HG02870 (cell line): ENCODE measurements around the gene GNAS.
"Not testable (repeated sequence)": the region's sequence is repeated elsewhere in the genome, so short reads cannot be mapped to it uniquely, and the experiment has no call there.

Experiments used
- ATAC-seq: cut with Tn5 transposase; IDR thresholded peaks from one replicate; pipeline ENCODE4 v1.9.1; 2021; ENCODE audit warnings: mild to moderate bottlenecking, moderate library complexity; ENCODE audit not compliant: unreplicated experiment

GNAS gene

DNA sequence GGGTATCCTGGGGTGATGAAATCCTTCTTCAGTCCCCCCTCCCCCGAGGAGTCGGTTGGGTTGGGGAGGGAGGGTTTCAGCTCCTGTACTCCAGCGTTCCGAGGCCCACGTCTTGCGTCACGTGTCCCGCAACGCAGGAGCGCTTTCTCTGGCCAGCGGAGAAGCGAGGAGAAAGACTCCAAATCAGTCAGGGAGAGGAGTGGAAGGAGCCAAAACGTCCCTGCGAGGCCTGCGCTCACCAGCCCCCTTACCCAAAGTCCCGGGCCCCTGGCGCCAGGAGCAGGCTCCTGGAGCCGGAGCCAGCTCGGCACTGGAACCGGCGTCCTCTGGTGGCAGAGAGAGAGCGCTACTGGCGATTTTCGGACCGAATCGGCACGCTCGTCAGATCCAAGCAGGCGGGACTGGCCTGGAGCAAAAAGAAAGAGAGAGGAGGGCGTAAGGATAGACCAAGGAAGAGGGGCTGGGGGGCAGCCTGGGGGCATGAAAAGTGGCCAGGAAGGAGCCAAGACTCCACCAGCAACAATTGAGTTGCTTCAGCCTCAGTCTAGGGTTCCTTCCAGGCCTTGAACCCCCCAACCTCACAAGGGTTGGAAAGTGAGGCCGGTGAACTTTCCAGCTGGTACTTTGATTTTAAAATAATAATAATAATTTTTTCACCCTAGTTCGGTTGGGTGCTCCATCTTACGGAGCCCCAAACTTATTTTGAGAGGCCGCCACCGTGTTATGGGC, at the start of gene GNAS:
Gene GNAS, plus strand, starts transcription at position 174 of the 729 bp plus-strand sequence.
- ATAC-seq = no peak

DNA sequence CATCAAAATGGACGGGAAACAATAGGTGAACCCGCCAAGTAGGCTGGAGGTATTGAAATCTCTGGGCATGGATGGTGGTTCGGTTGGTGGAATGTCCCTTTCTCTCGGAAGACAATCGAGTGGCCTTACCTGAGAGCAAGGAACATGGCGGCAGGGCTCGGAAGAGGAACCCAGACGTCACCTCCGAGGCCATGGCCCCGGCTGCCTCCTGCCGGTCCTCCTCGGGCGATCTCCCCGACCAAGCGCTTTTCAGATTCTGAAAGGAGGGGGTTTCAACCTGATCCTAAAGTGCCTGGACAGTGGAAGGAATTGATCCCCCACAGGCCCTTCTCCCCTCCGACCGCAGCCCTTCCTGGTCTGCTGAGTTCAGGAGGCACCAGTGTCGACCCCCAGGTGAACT, 49.0 kb upstream of the GNAS start:
- ATAC-seq = no peak

DNA sequence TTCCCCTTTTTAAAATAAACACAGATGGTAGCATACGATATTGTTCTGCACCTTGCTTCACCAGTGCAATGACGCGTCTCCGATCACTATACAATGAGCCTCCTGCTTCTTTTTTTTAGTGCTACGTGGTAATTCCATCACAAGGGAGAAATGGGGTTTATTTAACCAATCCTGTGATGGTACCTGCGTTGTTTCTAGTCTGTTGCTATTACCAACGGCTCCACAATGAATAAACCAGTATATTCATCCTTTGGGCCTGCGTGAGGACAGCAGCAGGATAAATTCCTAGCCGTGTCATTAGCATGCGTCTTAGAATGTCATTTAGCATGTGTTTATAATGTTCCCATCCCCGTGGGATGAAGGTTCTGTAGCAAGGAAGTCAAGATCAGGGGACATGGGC, 44.7 kb upstream of the GNAS start:
- no peak for ATAC-seq

DNA sequence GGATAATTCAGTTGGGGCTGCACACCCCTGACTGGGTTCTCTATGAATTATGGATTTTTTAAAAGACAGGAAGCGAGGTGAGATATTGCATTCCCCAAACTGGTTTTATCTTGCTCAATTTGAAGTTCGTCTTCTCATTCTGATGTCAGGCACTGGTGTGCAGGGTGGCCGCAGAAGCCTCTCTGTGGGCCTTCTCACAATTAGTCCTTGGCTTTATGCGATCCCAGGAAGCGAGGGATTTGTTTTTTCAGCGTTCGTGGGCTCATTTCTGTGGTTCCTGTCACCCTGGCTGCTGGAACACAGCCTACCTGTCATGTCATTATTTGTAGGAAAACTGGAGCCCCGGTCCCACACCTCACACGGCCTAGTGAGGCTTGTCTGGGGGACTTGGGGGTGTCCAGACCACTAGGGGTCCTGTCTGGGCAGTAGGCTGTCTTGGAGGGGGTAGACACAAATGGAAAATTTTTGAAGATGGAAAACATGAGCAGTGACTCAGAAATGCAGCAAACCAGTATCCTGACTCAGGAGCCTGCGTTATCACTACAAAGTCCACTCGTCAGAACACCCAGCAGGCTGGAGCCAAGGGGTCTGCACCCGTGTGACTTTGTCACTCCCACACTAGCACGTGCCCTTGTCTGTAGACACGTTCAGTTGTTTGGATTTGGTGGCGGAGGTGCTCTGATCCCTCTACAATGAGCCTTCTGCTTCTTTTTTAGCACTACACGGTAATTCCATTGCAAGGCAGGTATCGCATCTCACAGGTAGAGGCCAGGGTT, 44.1 kb upstream of the GNAS start:
- no peak for ATAC-seq

DNA sequence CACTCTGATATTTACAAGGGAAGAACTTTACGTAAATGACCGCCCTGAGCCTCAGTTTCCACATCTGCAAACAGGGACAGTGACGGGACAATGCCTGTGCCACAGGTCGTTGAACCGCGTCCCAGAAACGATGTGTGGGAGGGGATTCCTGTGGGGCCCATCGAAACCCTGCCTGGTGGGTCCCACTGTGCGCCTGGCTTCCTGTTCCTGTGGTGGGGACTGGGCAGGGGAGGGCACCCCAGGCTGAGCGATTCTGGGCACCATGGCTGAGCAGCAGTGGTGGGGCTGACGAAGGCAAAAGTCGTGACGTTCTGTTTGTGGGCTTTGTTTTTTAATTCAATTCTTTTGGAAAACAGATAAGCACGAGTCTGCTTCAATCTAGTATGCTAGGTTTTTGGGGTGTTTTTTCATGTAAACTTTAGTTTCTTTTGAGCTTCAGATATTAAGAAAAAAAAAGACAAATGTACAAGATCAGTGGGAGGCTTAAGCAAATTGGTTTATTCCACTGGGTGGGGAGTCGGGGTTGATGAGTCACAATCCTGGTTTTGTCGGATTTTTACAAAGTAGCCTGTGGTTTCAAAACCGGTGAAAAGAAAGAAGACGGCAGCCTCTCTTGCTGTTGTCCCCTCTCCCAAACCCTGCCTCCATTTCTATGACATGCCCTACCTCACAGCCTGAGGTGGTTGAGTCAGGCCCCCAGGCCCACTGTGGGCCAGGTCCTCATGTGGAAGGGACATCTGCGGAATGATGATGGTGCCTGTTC, 42.2 kb upstream of the GNAS start:
- ATAC-seq = no peak

DNA sequence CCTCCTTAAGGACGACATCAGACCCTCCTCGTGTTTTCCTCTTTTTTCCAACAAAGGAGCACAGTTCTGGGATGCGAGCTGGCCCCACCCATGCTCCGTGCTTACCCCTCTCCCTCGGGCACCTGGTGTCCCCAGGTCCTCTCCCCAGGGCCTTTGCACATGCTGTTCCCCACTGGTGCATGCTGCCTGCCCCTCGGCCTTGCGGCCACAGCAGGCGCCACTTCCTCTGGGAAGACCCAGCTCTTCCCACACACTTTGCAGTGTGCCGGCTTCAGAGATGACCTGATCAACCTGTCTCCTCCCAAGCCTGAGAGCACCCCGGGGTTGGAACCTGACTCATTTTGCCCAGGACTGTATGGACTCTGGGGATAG, 41.7 kb upstream of the GNAS start:
- ATAC-seq = no peak

DNA sequence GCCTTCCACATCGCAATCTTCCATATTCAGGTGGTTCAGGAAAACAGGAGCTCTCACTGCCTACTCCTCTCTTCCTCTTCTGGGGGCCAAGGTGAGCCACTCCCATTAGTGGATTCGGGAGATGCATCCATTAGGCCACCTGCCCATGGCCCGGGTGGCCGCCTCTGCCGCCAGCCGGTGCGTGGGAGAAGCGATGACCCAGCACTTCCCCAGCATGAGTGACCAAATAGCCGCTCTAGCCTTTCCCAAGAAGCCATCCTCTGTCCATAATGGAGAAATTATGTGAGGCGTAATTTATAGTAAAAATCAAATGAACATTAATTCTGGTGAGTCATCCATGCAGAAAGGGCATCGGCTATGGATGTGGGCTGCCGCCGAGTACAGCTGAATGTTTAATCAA, 41.2 kb upstream of the GNAS start:
- no peak for ATAC-seq

DNA sequence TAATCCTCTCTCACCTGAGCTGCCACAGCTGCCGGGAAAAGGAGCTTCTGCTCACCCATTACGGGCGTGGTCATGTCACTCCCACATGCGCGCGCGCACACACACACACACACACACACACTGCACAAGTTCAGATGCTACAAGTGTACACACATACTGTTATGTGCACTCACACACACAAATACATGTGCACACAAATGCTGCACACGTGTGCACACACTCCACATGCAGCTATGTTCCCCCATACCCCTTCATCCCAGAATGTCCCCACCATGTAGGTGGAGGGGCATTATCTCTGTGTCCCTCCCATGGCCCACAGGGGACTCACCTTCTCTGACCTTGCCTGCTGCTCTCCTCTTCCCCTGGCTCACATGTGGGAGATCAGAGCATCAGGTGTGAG, 39.1 kb upstream of the GNAS start:
- ATAC-seq = no peak

DNA sequence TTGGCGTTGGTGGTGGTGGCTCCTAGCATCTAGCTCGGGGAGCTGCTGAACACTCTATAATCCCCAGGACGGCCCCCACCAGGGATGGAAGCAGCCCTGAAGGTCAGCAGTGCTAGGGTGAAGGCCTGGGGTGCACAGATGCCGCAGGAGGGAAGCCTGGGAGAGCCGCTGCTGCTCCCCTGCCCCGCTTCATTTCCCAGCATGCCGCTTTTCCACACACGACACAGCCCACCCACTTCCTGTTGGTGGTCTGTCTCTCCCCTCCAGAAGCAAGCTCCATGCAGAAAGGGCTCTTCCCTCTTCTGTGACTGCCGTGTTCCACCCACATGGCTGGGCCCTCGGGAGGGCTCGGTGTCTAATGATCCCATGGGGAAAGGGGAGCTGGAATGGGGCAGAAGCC, 37.1 kb upstream of the GNAS start:
- ATAC-seq = no peak

DNA sequence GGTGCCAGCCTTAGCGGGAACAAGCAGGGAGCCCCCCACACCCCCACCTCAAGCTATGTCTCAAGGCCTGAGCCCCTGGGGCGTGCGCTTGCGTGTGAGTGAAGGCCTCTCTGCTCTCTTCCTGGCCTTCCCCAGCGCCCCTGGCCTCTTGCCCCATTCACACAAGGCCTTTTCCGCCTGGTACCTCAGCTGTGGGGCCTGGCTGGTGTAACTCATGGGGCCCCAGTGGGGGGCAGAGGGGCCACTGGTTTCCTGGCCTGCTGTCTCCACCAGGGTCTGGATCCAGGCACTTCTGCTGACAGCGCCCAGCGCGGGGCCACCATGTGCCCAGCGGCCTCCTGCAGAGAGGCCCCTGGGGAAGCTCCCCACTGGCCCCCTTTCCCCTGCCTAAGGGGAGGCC, 36.5 kb upstream of the GNAS start:
- ATAC-seq = no peak

DNA sequence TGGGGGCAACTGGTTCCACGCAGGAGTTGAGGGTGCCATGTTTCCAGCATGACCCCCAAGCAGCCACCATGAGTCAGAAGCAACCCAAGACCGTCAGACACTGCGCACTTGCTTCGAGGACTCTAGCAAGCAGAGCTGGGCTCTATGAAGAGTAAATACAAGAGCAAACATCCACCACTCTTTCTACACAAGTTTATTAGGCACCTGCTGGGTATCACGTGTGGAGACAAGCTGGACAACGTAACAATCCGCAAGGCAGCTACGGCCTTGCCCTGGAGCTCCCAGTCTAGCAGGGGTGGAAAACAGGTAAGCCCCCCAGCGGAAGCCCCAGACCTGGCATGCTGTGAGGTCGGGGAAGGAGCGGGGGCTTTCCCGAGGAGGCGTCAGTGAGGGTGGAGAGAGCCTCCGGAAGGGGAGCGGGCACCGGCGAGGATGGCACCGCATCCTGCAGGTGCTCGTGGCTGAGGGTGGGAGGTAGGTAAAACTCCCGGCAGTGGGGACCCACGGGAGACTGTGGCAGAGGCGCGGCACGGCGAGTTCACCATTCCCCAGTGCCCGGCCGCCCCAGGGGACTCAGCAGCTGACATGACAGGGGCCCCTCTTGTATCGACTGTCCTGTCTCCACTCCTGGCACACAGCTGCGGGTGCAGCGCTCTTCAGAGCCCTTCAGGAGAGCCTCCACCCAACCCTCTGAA, 35.4 kb upstream of the GNAS start:
- no peak for ATAC-seq

DNA sequence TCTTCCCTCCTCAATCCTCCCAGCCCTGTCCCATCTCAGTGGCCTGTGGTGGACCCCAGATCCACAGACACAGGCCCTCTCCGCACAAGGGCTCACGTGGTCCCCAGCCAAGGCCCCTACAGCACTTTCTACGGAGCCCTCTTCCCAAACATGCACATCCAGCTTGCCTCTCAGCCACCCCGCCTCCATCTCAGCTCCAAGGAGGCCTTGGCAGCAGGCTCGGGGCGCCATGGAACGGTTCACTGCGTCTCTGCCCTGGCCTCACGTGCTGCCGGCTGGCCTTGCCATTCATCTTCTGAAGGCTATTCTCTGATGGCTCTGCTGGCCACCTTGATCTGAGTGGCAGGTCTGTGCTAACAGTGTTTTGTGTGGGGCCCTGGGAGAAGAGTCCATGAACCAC, 34.8 kb upstream of the GNAS start:
- ATAC-seq = no peak

DNA sequence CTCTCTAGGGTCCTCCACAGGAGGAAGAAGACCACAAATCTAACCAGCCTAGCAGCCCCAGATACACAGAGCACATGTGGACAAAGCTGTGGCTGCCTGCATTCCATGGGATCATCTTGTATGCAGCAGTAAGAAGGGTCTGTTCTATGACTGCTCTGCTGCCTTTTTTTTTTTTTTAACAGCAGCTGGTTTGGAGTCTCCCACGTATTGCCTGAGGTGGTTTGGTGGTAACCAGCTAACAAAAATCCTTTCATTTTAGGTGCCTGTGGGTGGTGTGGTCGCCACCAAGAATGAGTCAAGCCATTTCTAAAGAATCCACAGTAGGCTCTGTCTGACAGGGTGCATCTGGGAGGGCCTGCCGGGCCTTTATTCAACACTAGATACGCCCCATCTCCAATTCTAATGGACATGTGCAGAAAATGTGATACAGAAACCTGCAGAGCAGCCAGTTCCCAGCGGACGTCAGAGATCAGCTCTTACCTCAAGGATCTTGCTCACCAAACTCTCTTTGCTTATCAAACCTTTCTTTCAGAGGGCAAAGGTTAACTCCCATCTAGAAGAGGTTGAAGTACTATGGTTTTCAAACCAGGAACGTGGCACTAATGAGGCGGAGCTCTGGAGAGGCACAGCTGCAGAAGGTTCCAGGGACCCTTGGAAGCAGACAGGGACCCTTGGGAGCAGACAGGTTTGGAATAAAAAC, 33.8 kb upstream of the GNAS start:
- ATAC-seq = no peak

DNA sequence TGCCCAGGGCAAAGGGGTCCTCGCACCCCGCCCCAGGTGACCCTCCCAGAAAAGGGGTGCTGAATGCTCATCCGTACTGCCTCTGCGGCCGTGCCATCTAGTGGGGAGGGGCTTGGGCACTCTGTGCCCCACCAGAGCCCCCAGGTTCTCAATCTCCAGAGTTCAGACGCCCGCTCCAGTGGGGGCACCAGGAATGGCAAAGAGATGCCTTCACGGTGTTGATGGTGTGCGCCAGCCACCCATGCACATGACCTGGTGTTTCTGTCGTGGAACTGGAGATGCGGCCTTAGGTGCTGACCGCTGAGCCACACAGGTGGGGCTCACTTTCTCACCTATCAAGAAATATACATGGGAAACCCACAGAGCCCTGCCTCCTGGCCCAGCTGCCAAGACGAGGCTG, 32.6 kb upstream of the GNAS start:
- ATAC-seq = no peak

DNA sequence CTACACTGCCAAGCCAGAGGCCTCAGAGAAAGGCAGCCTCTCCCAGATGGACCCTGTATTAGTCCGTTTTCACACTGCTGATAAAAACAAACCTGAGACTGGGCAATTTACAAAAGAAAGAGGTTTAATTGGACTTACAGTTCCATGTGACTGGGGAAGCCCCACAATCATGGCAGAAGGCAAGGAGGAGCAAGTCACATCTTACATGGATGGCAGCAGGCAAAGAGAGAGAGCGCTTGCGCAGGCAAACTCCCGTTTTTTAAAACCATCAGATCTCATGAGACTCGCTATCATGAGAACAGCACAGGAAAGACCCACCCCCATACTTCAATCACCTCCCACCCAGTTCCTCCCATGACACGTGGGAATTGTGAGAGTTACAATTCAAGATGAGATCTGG, 32.0 kb upstream of the GNAS start:
- ATAC-seq = not testable (repeated sequence)

DNA sequence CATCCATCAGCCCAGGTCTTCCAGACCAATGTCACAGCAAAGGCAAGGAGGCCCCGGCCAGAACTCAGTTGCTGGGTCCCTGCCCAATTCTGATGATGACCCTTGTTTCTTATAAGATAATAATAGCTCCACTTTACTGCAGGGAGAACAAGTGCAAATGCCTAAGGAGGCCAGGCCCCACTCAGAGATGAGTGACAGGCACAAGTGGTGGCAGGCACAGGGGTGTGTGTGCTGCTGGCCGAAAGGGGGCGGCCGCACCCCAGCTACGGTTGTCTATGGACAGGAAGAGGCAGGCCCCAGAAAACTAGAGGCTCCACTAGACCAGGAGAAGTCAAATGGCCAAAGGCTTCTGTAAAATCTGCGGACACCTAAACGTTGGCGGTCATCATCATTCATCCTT, 30.4 kb upstream of the GNAS start:
- ATAC-seq = no peak

DNA sequence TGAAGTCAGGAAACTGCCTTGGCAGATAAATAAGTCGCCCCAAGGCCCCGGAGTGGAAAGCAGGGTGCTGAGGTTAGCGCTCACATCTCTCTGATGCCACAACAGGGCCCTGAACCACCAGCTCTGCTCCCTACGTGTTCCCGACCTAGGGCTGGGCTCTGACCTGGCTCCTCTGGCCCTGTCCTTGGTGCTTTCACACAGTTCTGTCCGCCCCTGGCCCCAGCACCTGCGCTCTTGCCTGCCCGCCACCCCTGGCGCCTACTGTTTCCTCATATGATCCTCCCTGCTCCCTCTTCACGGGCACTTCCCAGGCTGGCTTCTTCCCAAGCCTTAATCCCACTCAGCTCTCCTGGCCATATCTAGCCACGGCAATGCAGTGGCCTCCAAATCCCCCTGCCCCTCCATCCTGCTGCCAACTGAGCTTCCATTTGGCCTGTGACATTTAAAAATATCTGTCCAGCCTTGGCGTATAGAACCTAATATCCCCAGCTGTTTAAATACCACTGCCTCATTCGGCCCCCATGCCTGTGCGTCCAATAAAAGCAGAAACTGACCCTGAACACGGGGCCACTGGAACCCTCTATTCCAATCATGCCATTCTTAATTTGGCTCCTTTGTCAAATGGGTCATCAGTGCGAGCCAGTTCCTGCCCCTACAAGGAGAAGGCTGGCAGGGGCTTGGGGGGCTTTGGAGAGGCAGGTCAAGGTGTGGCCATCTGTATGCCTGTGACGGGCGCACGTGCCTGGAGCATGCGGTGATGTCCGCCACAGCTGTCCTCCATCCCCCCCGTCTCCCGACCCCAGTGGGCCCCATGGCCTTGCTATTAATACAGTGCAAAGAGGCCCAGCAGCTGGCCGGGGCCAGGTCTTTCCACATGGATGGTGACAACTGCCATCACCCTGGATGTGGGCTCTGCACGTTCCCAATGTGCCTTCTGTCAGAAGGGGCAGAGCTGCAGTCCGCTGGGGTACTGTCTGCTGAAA, 29.5 kb upstream of the GNAS start:
- no peak for ATAC-seq

DNA sequence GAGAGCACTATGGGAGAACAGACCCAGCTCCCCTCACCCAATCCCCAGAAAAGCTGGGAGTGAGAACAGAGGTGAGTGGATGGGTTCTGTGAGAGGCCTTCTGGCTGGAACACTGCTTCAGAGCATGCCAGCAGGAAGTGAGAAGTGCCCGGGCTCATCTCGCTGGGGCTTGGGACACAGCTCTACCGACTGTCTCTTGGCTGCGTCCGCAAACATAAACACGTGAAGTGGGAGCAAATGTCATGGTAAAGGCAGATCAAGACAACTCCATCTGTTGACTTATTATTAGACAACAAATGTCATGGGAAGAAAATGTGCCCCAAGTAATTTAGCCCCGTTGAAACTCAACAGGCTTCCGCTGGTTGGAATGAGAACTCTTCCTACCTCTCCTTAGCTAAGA, 27.7 kb upstream of the GNAS start:
- ATAC-seq = no peak

DNA sequence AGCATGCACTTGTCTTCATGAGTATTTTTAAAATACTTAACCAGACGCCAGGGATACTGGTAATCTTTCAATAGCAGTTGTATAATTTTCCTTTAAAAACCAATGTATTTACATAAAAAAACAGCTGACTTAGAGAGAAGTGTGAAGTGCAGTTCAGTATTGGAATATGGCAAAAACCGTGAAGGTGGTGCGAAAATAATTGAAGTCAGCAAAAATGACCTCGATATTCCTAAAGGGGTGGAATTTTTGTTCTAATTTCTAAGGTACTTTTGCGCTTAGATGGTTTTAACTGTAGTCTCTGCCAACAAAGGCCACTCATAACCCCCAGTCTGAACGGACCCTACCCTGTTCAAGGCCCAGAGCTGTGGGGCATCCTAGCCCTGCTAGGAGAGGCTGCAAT, 27.1 kb upstream of the GNAS start:
- no peak for ATAC-seq

DNA sequence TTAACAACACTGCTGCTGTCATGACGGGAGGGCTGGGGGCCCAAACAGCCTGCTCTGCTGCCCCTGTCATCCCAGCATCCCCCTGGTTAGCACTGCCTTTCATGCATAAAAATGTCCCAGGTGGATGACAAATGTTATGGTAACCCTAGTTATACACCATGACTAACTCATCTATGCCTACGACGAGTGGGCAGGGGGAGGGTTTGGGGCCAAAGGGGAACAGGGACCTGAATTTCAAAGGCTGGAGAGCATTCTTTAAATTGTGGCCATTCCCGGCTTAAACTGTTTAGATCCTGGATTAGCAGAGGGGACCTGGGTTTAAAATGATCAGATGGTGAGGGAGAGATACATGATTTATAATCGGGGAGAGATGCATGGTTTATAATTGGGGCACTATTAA, 26.2 kb upstream of the GNAS start:
- ATAC-seq = no peak
